ENCODE results near the gene LINC01488. TPM values are rescaled to one million over a fixed set of nuclear protein-coding genes. Genes with fewer than 3 reads are reported as not detected.

Gene LINC01488
- total and polyA plus RNA-seq, 9 of the 15 experiments (the other 6 are each of a cell fraction or from before 2014, with no cell fraction given) = not detected

DNA sequence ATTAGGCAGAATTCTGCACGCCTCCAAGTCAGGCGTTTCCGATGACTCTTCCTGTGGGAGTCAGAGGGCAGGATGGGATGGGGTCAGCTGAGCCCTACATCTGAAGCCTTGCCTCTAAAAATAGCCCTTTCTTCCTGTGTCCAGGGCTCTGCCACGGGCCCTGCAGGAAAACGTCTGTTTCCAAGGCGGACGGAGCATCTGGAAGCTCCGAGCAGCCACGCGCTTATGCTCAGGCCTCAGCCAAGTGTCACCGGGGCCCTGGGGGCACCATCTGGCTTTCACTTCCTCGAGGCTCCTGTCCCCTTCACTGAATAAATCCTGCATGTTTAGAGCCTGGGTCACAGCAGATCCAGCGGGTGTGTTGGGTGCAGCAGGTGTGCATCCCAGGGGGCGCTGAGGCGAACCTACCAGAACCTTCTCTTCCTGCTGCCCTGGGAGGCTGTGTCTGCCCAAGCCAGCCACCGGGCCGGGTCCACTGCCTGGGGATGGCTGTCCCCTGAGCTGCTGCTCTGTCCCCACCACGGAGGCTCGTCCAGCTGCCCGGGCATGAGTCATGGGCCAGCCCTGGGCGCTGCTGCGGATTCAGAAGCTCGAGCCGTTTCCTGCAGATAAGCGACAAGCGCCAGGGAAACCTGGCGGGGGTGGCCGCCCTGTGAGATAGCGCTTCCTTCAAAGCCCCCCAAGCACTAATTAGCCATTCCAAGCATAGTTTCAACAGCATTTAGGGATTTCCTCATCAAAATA is 32.0 kb upstream of the LINC01488 start (continued):
- TF ChIP-seq, protein P1, sequence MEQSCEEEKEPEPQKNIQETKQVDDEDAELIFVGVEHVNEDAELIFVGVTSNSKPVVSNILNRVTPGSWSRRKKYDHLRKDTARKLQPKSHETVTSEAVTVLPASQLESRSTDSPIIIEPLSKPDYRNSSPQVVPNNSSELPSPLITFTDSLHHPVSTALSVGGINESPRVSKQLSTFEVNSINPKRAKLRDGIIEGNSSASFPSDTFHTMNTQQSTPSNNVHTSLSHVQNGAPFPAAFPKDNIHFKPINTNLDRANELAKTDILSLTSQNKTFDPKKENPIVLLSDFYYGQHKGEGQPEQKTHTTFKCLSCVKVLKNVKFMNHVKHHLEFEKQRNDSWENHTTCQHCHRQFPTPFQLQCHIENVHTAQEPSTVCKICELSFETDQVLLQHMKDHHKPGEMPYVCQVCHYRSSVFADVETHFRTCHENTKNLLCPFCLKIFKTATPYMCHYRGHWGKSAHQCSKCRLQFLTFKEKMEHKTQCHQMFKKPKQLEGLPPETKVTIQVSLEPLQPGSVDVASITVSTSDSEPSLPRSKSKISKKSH (CRISPR knock-in tag; IDR thresholded peaks at IDR 0.05) = no peak
- no peak for TF ChIP-seq SRSF7 (optimal IDR thresholded peaks at IDR 0.05; ENCODE audit: low read depth, low read length)
- TF ChIP-seq ZNF764 (CRISPR knock-in tag; IDR thresholded peaks at IDR 0.05; ENCODE audit: low read depth) = no peak
- TF ChIP-seq ZNF407 (IDR thresholded peaks at IDR 0.05; ENCODE audit: low read depth) = no peak
- TF ChIP-seq, protein P2, sequence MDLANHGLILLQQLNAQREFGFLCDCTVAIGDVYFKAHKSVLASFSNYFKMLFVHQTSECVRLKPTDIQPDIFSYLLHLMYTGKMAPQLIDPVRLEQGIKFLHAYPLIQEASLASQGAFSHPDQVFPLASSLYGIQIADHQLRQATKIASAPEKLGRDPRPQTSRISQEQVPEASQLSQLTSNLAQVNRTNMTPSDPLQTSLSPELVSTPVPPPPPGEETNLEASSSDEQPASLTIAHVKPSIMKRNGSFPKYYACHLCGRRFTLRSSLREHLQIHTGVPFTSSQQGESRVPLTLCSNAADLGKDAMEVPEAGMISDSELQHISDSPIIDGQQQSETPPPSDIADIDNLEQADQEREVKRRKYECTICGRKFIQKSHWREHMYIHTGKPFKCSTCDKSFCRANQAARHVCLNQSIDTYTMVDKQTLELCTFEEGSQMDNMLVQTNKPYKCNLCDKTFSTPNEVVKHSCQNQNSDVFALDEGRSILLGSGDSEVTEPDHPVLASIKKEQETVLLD (IDR thresholded peaks at IDR 0.05) = peak; percentile 88
- TF ChIP-seq NRF1 (conservative IDR thresholded peaks at IDR 0.05 in 1 of 2, IDR thresholded peaks at IDR 0.05 in 1 of 2) = peak; percentile 37 to 53; a peak in 2 of 4 replicates
- no peak for TF ChIP-seq NR4A1 (CRISPR knock-in tag; IDR thresholded peaks at IDR 0.05)
- no peak for TF ChIP-seq NR4A1 (tag; IDR thresholded peaks at IDR 0.05)
- TF ChIP-seq CREB3 (tag; conservative IDR thresholded peaks at IDR 0.05; ENCODE audit: low read depth) = no peak
- no peak for TF ChIP-seq BRF2 (IDR thresholded peaks at IDR 0.05; ENCODE audit: borderline replicate concordance, insufficient read depth, insufficient read length)
- TF ChIP-seq ZEB2 (IDR thresholded peaks at IDR 0.05) = peak; percentile 79
- TF ChIP-seq MLLT1 (IDR thresholded peaks at IDR 0.05) = no peak

Measured in K562 (cell line).